ENCODE data around the gene INO80.

The INO80 gene

DNA sequence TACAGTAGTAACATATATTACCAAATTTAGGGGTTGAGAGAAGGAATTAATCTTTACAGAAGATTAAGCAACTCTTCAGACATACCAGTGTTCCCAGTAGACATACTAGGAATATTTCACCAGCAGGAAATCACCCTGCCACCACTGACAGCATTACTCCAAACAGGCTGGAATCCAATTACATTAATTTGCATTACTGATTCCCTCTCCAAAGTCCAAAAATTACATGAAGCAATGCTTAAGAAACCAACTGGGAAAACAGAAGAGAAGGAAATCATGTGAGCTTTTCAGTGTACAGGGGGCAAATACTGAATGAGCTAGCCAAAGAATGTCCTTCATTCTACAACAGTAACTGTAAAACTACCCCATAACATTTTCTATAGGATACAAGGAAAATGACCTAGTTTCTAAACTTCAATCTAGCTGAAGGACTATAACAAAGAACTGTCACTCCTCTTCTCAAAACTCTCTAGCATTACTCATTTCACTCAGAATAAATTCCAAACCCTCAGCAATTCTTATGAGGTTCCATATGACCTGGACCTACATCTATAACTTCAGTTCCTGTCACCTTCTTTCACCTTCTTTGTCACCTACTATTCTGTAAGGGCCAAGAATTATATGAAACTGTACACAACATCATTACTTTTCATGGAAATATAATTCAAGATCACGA is 72.7 kb downstream of the INO80 start:
- no peak for DNase-seq

- no peak for DNase-seq
Measured at GRCh38 chr15:41042851-41043250, 73.2 kb downstream of the INO80 start.

DNA sequence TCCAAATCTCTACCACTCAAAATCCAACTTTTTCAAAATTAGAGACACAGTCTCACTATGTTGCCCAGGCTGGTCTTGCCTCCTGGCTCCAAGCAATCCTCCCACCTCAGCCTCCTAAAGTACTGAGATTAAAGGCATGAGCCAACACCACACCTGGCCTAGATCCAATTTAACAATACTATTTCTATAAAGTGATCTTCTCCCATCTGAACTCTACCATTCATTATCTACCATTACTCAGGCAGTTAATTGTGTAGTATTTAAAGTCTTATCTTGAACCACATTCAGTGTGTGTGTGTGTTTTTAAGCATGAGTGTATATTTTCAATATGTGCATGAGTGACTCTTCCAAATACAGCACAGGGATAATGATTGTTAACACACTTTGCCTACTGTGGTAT is 77.0 kb downstream of the INO80 start:
- no peak for DNase-seq

GRCh38 chr15:41032079-41032328 is 84.1 kb downstream of the INO80 start:
- no peak for DNase-seq

DNA sequence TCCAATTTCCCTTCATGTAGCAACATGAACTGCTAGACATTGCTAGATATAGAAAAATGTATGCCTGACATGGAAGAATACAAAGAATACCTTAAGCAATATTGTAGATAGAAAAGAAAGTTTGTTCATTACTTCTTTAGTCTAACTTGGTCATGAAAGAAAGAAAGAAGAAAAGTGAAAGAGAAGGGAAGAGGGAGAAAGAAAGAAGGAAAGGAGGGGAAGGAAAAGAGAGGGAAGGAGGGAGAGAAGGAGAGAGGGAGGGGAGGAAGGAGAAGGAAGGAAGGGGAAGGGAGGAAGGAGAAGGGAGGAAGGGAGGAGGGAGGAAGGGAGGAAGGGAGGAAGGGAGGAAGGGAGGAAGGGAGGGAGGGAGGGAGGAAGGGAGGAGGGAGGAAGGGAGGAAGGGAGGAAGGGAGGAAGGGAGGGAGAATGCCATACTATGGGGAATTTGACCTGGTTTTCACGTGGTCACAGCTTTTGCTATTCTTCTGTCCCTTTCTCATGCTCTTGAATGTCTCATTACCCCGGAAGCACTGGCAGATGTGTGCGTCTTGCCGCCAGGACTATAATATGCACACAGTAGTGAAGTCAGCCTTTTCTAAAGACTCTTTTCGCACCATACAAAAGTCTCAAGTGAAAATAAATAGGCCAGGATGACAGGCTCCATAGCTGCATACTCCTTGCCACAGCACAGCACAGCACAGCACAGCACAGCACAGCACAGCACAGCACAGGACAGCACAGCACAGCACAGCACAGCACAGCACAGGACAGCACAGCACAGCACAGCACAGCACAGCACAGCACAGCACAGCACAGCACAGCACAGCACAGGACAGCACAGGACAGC is 84.6 kb downstream of the INO80 start:
- no peak for DNase-seq

DNA sequence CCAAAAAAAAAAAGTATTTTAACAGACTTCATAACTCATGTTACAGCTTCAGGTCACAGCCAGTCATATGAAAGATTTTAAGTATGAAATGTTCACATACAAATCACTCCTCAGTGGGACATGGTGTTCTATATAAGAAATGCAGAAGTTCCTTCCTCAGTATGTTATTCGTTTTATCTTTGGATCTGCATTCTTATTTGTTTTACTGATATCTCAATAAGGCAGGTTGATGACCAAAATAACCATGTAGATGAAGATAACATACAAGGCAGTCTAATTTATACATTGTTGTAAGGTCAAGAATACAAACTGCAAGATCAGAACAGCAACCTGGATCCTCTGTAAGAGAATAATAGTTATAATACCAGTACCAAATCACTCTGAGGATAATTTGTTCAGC is 87.2 kb downstream of the INO80 start:
- no peak for DNase-seq

DNA sequence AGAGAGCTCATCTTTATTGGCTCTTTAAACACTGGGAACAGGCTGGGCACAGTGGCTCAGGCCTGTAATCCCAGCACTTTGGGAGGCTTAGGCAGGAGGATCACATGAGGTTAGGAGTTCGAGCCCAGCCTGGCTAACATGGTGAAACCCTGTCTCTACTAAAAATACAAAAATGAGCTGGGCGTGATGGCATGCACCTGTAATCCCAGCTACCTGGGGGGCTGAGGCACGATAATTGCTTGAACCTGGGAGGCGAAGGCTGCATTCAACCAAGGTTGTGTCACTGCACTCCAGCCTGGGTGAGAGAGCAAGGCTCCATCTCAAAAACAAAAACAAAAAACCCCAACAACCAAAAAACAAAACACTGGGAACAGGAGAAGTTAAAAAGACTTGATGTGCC is 90.7 kb downstream of the INO80 start:
- DNase-seq = no peak

GRCh38 chr15:41024885-41025284 is 91.2 kb downstream of the INO80 start:
- no peak for DNase-seq

- no peak for DNase-seq
Measured at GRCh38 chr15:41024131-41024530, 91.9 kb downstream of the INO80 start.

DNA sequence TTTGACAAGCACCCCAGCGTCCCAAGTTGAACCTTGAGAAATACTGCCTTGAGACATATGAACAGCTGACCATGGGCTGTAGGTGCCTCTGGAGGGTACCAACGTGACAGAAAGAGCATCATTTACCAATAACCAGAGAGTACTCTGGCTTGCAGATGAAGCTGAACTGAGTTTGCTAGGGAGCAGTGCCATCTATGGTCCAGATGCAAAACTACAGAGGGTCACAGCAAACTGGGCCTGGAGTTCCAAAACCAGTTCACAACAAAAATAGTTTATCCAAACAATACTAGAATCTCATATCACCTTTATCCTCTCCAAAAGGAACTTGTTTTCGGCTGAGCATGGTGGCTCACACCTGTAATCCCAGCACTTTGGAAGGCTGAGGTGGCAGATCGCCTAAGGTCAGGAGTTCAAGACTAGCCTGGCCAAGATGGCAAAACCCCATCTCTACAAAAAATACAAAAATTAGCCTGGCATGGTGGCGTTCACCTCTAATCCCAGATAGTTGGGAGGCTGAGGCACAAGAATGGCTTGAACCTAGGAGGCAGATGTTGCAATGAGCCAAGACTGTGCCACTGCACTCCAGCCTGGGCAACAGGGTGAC is 93.5 kb downstream of the INO80 start:
- no peak for DNase-seq

DNA sequence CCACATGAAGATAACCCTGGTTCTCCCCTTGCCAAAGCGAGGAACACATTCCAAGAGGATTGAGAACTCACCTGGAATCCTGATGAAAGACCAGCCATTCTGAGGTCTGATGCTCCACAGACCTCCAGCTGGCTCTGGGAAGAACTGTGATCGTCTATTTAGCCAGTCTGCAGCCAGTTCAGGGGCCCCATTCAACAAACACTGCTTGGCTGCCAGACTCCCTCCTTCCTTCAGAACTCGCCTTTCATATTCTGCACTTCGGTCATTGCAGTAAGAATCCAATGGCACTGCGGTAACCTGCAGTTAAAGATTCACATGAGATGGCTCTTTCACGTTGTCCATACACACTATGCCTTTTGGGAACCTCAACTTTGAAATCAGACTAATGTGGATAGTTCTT is 95.3 kb downstream of the INO80 start:
- DNase-seq = no peak

DNA sequence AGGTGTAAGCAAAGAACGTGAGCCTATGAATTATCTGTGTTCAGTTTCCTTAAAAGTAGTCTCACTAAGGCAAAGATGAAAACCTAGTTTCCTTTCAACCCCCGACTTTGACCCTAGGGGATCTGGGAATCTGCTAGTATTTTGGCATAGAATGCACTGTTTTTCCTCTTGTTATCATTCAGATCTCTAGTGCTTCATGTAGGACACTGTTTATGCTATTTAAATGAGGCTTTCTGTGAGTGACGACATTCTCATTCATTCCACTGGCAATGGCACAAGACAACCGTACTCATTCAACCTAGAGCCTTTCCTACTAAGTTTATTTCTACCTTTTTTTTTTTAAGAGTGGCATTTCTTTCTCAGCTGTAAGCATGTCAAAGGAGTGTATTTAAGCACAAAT is 95.8 kb downstream of the INO80 start:
- DNase-seq = no peak

- DNase-seq = no peak
Measured at GRCh38 chr15:41019174-41019573, 96.9 kb downstream of the INO80 start.

GRCh38 chr15:41018534-41018933 is 97.5 kb downstream of the INO80 start:
- no peak for DNase-seq

GRCh38 chr15:41017066-41017735 is 98.9 kb downstream of the INO80 start:
- no peak for DNase-seq

DNA sequence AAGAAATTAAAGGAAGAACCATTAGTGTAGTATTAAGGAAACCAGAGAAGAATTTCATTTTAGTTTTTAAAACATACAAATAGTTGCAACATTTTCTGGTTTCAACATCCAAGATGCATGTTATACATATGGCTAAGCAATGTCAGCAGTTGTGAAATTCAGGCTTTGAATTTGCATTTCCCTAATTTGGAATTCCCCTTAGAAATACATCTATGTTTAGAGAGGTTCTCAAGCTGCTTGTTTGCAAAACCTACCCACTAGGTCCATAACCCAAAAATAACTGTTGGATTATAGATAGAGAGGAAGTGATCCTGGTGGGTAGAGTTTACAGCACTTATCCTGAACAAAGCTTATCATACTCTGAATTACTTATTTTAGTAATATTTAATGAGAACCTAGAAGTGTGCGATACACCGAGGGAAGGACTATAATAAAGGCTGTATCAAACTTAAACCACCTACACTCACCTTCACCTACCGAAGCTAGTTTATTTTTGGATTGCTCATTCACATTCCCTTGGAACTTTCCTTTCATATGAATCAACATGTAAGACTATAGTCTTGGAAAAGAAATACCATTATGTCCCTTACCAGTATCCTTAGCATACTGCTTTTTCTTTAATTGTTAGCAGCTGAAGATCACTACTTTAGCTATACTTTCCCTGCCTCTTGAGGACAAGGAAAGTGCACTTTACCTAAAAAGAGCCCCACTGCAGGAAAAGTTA is 102.2 kb downstream of the INO80 start:
- DNase-seq = no peak

- DNase-seq = no peak
Measured at GRCh38 chr15:41011055-41011815, 104.8 kb downstream of the INO80 start.

DNA sequence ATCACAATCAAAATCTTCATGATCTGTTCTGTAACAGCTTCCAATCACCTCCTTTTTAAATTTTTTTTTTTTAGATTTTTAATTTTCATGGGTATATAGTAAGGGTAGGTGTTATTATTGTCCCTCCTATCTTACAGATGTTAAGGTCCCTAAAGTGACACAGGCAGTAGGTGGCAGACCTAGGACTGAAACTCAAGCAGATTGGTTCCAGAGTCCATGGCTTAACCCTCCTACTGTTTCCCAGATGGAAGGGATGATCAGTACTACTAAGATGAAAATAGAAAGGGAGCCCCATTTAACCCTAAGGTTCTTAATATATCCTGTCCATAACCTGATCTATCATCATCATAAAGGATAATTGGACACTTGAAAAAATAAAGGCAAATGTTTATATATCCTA is 105.7 kb downstream of the INO80 start:
- no peak for DNase-seq

DNA sequence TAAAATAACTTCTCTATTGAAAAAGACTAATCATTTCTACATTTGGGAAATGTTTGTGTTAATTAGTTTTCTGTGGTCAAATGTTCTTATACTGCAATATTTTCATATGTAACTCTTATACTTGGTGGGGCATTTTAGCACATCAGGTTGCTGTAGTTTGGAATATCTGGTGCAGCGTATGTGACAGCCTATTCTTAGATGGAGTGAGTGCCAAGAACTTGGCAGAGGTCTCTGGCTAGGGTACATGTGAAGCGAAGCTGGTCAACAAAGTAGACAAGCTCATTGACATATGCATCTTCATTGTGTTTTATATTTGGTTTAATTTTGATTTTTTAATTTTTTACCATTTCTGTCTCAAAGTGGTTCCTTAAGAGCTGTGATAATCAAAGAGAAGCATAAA is 109.6 kb downstream of the INO80 start:
- DNase-seq = no peak

GRCh38 chr15:41004490-41004889 is 111.6 kb downstream of the INO80 start:
- no peak for DNase-seq

- no peak for DNase-seq
Measured at GRCh38 chr15:41001524-41002214, 114.4 kb downstream of the INO80 start.

GRCh38 chr15:40999190-40999589 is 116.9 kb downstream of the INO80 start:
- no peak for DNase-seq

Data from NK-92 treated with Interleukin-12 subunit alpha and Interleukin-12 subunit beta, amount 100 ng/mL, for 24 hours (cell line).